NOMO-1 treated with DMSO at 0.1 percent for 48 hours (cell line): ENCODE measurements around the gene CAPSL.
"Not testable (repeated sequence)": the region's sequence is repeated elsewhere in the genome, so short reads cannot be mapped to it uniquely, and the experiment has no call there.

Experiments
- DNase-seq: peaks from one replicate; lab custom pipeline; 2025; ENCODE audit not compliant: unreplicated experiment; lab: John Stamatoyannopoulos, UW

The CAPSL gene

GRCh38 chr5:35938568-35939227 is at the start of gene CAPSL:
TSS of gene CAPSL (minus strand) at chr5:35938622. CDS start at chr5:35921120, 17,502 bp downstream.
- DNase-seq = peak; percentile 35

GRCh38 chr5:35987776-35988175 is 49.4 kb upstream of the CAPSL start:
- DNase-seq = no peak

- peak; percentile 79 for DNase-seq
Measured at GRCh38 chr5:35979715-35980114, 41.3 kb upstream of the CAPSL start.

GRCh38 chr5:35976859-35977258 is 38.4 kb upstream of the CAPSL start:
- DNase-seq = not testable (repeated sequence)

- DNase-seq = no peak
Measured at GRCh38 chr5:35974570-35974969, 36.1 kb upstream of the CAPSL start.

GRCh38 chr5:35971878-35972210 is 33.4 kb upstream of the CAPSL start:
- DNase-seq = no peak

- DNase-seq = no peak
Measured at GRCh38 chr5:35971186-35971877, 32.9 kb upstream of the CAPSL start.

GRCh38 chr5:35963381-35963843 is 25.0 kb upstream of the CAPSL start:
- DNase-seq = peak; percentile 36

- no peak for DNase-seq
Measured at GRCh38 chr5:35960328-35960727, 21.9 kb upstream of the CAPSL start.

- DNase-seq = no peak
Measured at GRCh38 chr5:35956429-35956828, 18.0 kb upstream of the CAPSL start.

GRCh38 chr5:35954175-35954574 is 15.8 kb upstream of the CAPSL start:
- no peak for DNase-seq

- no peak for DNase-seq
Measured at GRCh38 chr5:35947085-35947484, 8.7 kb upstream of the CAPSL start.

GRCh38 chr5:35939639-35940038 is 1.2 kb upstream of the CAPSL start:
- DNase-seq = no peak

GRCh38 chr5:35926389-35927051 is 11.9 kb downstream of the CAPSL start:
- peak; percentile 89 for DNase-seq

GRCh38 chr5:35924950-35925722 is 13.3 kb downstream of the CAPSL start:
- peak; percentile 91 for DNase-seq

- no peak for DNase-seq
Measured at GRCh38 chr5:35924122-35924949, 14.1 kb downstream of the CAPSL start.

- no peak for DNase-seq
Measured at GRCh38 chr5:35922468-35922867, 16.0 kb downstream of the CAPSL start.

GRCh38 chr5:35921930-35922329 is 16.5 kb downstream of the CAPSL start:
- DNase-seq = no peak

- DNase-seq = no peak
Measured at GRCh38 chr5:35920890-35921289, 17.5 kb downstream of the CAPSL start.

- no peak for DNase-seq
Measured at GRCh38 chr5:35919191-35919590, 19.2 kb downstream of the CAPSL start.

- no peak for DNase-seq
Measured at GRCh38 chr5:35908814-35909213, 29.6 kb downstream of the CAPSL start.
